Measurements from ENCODE around the gene TM4SF18.

TM4SF18 gene

GRCh38 chr3:149363053-149363452, 29.6 kb upstream of the TM4SF18 start (continued):
- TF ChIP-seq ESRRG (CRISPR knock-in tag; IDR thresholded peaks at IDR 0.05) (no peak), OSR1 (CRISPR knock-in tag; IDR thresholded peaks at IDR 0.05) (no peak), ISL1 (CRISPR knock-in tag; IDR thresholded peaks at IDR 0.05) (no peak)

GRCh38 chr3:149362366-149362765, 28.9 kb upstream of the TM4SF18 start:
- no peak for ATAC-seq
- TF ChIP-seq TCF4 (CRISPR knock-in tag; IDR thresholded peaks at IDR 0.05; ENCODE audit: borderline replicate concordance): no peak
- no peak for TF ChIP-seq RARB (CRISPR knock-in tag; IDR thresholded peaks at IDR 0.05)
- no peak for TF ChIP-seq ZFP30 (CRISPR knock-in tag; IDR thresholded peaks at IDR 0.05)
- TF ChIP-seq TSHZ2 (CRISPR knock-in tag; IDR thresholded peaks at IDR 0.05): no peak
- TF ChIP-seq CREB5 (CRISPR knock-in tag; IDR thresholded peaks at IDR 0.05; ENCODE audit: low read depth): no peak
- no peak for TF ChIP-seq ARNTL (CRISPR knock-in tag; IDR thresholded peaks at IDR 0.05; ENCODE audit: borderline replicate concordance, low read depth)
- TF ChIP-seq TOX (CRISPR knock-in tag; IDR thresholded peaks at IDR 0.05; ENCODE audit: borderline replicate concordance): no peak
- TF ChIP-seq ESRRG (CRISPR knock-in tag; IDR thresholded peaks at IDR 0.05): no peak
- no peak for TF ChIP-seq ZNF8 (CRISPR knock-in tag; IDR thresholded peaks at IDR 0.05)
- no peak for TF ChIP-seq PATZ1 (CRISPR knock-in tag; IDR thresholded peaks at IDR 0.05; ENCODE audit: borderline replicate concordance)
- TF ChIP-seq GLIS3 (CRISPR knock-in tag; IDR thresholded peaks at IDR 0.05): no peak
- TF ChIP-seq ZFP3 (CRISPR knock-in tag; IDR thresholded peaks at IDR 0.05): no peak
- TF ChIP-seq POU6F1 (CRISPR knock-in tag; IDR thresholded peaks at IDR 0.05; ENCODE audit: borderline replicate concordance, low read depth): no peak
- no peak for TF ChIP-seq CSDC2 (CRISPR knock-in tag; IDR thresholded peaks at IDR 0.05)
- no peak for TF ChIP-seq PPARA (CRISPR knock-in tag; IDR thresholded peaks at IDR 0.05; ENCODE audit: borderline replicate concordance)
- no peak for TF ChIP-seq OSR1 (CRISPR knock-in tag; IDR thresholded peaks at IDR 0.05)
- TF ChIP-seq ZNF70 (CRISPR knock-in tag; IDR thresholded peaks at IDR 0.05): no peak
- TF ChIP-seq ZC3H10 (CRISPR knock-in tag; IDR thresholded peaks at IDR 0.05): no peak

GRCh38 chr3:149356630-149357029, 23.2 kb upstream of the TM4SF18 start:
- no peak for ATAC-seq
- TF ChIP-seq ISL1 (CRISPR knock-in tag; IDR thresholded peaks at IDR 0.05) (no peak), ARNTL (CRISPR knock-in tag; IDR thresholded peaks at IDR 0.05; ENCODE audit: borderline replicate concordance, low read depth) (no peak), ZNF70 (CRISPR knock-in tag; IDR thresholded peaks at IDR 0.05) (no peak), ZFP3 (CRISPR knock-in tag; IDR thresholded peaks at IDR 0.05) (no peak), BACH2 (CRISPR knock-in tag; IDR thresholded peaks at IDR 0.05; ENCODE audit: borderline replicate concordance) (no peak), SNAI2 (CRISPR knock-in tag; IDR thresholded peaks at IDR 0.05) (no peak), PPARA (CRISPR knock-in tag; IDR thresholded peaks at IDR 0.05; ENCODE audit: borderline replicate concordance) (no peak), POU6F1 (CRISPR knock-in tag; IDR thresholded peaks at IDR 0.05; ENCODE audit: borderline replicate concordance, low read depth) (no peak), ZNF565 (CRISPR knock-in tag; conservative IDR thresholded peaks at IDR 0.05; ENCODE audit: low read depth) (no peak), CSDC2 (CRISPR knock-in tag; IDR thresholded peaks at IDR 0.05) (no peak), TCF4 (CRISPR knock-in tag; IDR thresholded peaks at IDR 0.05; ENCODE audit: borderline replicate concordance) (no peak), RARB (CRISPR knock-in tag; IDR thresholded peaks at IDR 0.05) (no peak), CSRNP3 (CRISPR knock-in tag; IDR thresholded peaks at IDR 0.05) (no peak), TOX (CRISPR knock-in tag; IDR thresholded peaks at IDR 0.05; ENCODE audit: borderline replicate concordance) (no peak)
